ENCODE data around the gene DSC1. TPM values are rescaled to one million over a fixed set of nuclear protein-coding genes. Genes with fewer than 3 reads are reported as not detected.

DSC1 gene
- total and polyA plus RNA-seq, 9 donors, result 0.11 TPM; not detected in 8

- 89 to 95% (median 91%) methylated on average over 3 of the region's 3 CpGs for WGBS, 3 donors
- no peaks in the 10 kb centered on the region for H3K9me3 ChIP-seq
- intact Hi-C loops (cut with DNase I), result no loop called here
- H3K27ac ChIP-seq, result no peak overlapping the region
- H3K36me3 ChIP-seq, result no peaks in the 10 kb centered on the region
- no peaks in the 10 kb centered on the region for H3K27me3 ChIP-seq
- H3K4me1 ChIP-seq (ENCODE audit: insufficient read depth), result no peaks in the 10 kb centered on the region
- no peak overlapping the region for H3K4me3 ChIP-seq
- no peak for TF ChIP-seq EP300 (IDR thresholded peaks at IDR 0.05)
- no peak for DNase-seq
These were observed 69.4 kb downstream of the DSC1 start for GRCh38 chr18:31093294-31093693.

GRCh38 chr18:31091350-31091749 is 71.3 kb downstream of the DSC1 start:
- Histone ChIP-seq H3K4me1 (ENCODE audit: insufficient read depth) (no peaks in the 10 kb centered on the region), H3K4me3 (no peak overlapping the region), H3K9me3 (no peaks in the 10 kb centered on the region), H3K27ac (no peak overlapping the region), H3K36me3 (no peaks in the 10 kb centered on the region), H3K27me3 (no peaks in the 10 kb centered on the region)
- intact Hi-C loops (cut with DNase I), result no loop called here
- TF ChIP-seq EP300 (IDR thresholded peaks at IDR 0.05) (no peak), POLR2A (IDR thresholded peaks at IDR 0.05) (no peak)
- TF ChIP-seq, protein P1, sequence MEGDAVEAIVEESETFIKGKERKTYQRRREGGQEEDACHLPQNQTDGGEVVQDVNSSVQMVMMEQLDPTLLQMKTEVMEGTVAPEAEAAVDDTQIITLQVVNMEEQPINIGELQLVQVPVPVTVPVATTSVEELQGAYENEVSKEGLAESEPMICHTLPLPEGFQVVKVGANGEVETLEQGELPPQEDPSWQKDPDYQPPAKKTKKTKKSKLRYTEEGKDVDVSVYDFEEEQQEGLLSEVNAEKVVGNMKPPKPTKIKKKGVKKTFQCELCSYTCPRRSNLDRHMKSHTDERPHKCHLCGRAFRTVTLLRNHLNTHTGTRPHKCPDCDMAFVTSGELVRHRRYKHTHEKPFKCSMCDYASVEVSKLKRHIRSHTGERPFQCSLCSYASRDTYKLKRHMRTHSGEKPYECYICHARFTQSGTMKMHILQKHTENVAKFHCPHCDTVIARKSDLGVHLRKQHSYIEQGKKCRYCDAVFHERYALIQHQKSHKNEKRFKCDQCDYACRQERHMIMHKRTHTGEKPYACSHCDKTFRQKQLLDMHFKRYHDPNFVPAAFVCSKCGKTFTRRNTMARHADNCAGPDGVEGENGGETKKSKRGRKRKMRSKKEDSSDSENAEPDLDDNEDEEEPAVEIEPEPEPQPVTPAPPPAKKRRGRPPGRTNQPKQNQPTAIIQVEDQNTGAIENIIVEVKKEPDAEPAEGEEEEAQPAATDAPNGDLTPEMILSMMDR (IDR thresholded peaks at IDR 0.05), result no peak
- WGBS, 3 donors, result 69 to 79% (median 74%) methylated on average over 1 of the region's 1 CpG
- DNase-seq, result no peak

GRCh38 chr18:31088532-31088931 is 74.1 kb downstream of the DSC1 start:
- H3K27me3 ChIP-seq, result no peaks in the 10 kb centered on the region
- no peak for DNase-seq
- no peak overlapping the region for H3K4me3 ChIP-seq
- intact Hi-C loops (cut with DNase I), result no loop called here
- no peaks in the 10 kb centered on the region for H3K9me3 ChIP-seq
- 95 to 98% (median 96%) methylated on average over 3 of the region's 3 CpGs for WGBS, 3 donors
- H3K27ac ChIP-seq, result no peak overlapping the region
- H3K36me3 ChIP-seq, result no peaks in the 10 kb centered on the region
- no peaks in the 10 kb centered on the region for H3K4me1 ChIP-seq (ENCODE audit: insufficient read depth)
- TF ChIP-seq POLR2A (IDR thresholded peaks at IDR 0.05) (no peak), EP300 (IDR thresholded peaks at IDR 0.05) (no peak)
- TF ChIP-seq, protein P1 (IDR thresholded peaks at IDR 0.05), result no peak

- H3K27ac ChIP-seq, result no peak overlapping the region
- WGBS, 3 donors, result 93% methylated on average over 3 of the region's 3 CpGs
- no peak overlapping the region for H3K4me3 ChIP-seq
- TF ChIP-seq POLR2A (IDR thresholded peaks at IDR 0.05) (no peak), EP300 (IDR thresholded peaks at IDR 0.05) (no peak)
- TF ChIP-seq, protein P1 (IDR thresholded peaks at IDR 0.05), result no peak
- no peaks in the 10 kb centered on the region for H3K27me3 ChIP-seq
- H3K36me3 ChIP-seq, result no peaks in the 10 kb centered on the region
- no peaks in the 10 kb centered on the region for H3K4me1 ChIP-seq (ENCODE audit: insufficient read depth)
- no peak for DNase-seq
- H3K9me3 ChIP-seq, result no peaks in the 10 kb centered on the region
- intact Hi-C loops (cut with DNase I), result no loop called here
These were observed 82.7 kb downstream of the DSC1 start for GRCh38 chr18:31079973-31080372.

Other genes with a start within 250 kb of the DSC1 start
- gene DSC3, start 120.1 kb downstream of the DSC1 start, total RNA-seq, result 1 to 10 TPM in 2 of 7 donors, under 1 TPM in 5; 0.05 to 9.1 (median 0.38) TPM
- gene DSC3, start 120.1 kb downstream of the DSC1 start, polyA plus RNA-seq, result 1 to 10 TPM in 1 of 2 donors, under 1 TPM in 1; 0.45 to 1.2 TPM
- 10 to 100 TPM in 1 of 7 donors, 1 to 10 TPM in 3, under 1 TPM in 3; 0.73 to 12.6 (median 2.5) TPM for gene DSC2, start 60.4 kb downstream of the DSC1 start, total RNA-seq
- 1 to 10 TPM in 1 of 2 donors, under 1 TPM in 1; 0.77 to 4.7 TPM for gene DSC2, start 60.4 kb downstream of the DSC1 start, polyA plus RNA-seq
- gene DSG1, start 155.3 kb upstream of the DSC1 start, total RNA-seq, result not detected
- not detected for gene DSG1, start 155.3 kb upstream of the DSC1 start, polyA plus RNA-seq
- gene DSG4, start 213.9 kb upstream of the DSC1 start, total RNA-seq, result not detected
- not detected for gene DSG4, start 213.9 kb upstream of the DSC1 start, polyA plus RNA-seq